GM12872 (cell line): Measurements from ENCODE around the gene CFAP57.

Source experiments
- CTCF ChIP-seq: IDR thresholded peaks from 3 replicates; pipeline ENCODE4 v1.5.1; 2011; ENCODE audit warnings: low read depth, mild to moderate bottlenecking, low read length, moderate library complexity; ENCODE audit not compliant: insufficient read depth

The CFAP57 gene

GRCh38 chr1:43152866-43153265 is 19.3 kb upstream of the CFAP57 start:
- no peak for TF ChIP-seq CTCF

GRCh38 chr1:43153443-43153842 is 18.7 kb upstream of the CFAP57 start:
- no peak for TF ChIP-seq CTCF

GRCh38 chr1:43156026-43156425 is 16.1 kb upstream of the CFAP57 start:
- TF ChIP-seq CTCF = no peak

- no peak for TF ChIP-seq CTCF
Observed at GRCh38 chr1:43165162-43165561, 7.0 kb upstream of the CFAP57 start.

- TF ChIP-seq CTCF = no peak
Observed at GRCh38 chr1:43165765-43166164, 6.4 kb upstream of the CFAP57 start.

- TF ChIP-seq CTCF = no peak
Observed at GRCh38 chr1:43171312-43171875, 736 bp upstream of the CFAP57 start.

GRCh38 chr1:43172527-43172972 is 420 bp downstream of the CFAP57 start:
- TF ChIP-seq CTCF = no peak
